GM06990 (cell line): ENCODE results near the gene HK3.

Experiments used
- DNase-seq: peaks from one replicate; pipeline ENCODE4 v3.0.0-alpha.2; 2011; ENCODE audit not compliant: insufficient read length; ENCODE audit errors: extremely low read depth
- H3K27me3 ChIP-seq: replicated peaks from 2 replicates; pipeline ENCODE4 v1.6.0; 2011; ENCODE audit warnings: low read length; ENCODE audit not compliant: control insufficient read depth, insufficient read depth
- H3K36me3 ChIP-seq: 2 replicates; pipeline ENCODE4 v1.5.1; 2011; ENCODE audit warnings: low read length; ENCODE audit not compliant: control insufficient read depth, insufficient read depth
- H3K4me3 ChIP-seq: replicated peaks from 2 replicates; pipeline ENCODE4 v1.5.1; 2011; ENCODE audit warnings: low read depth, mild to moderate bottlenecking, control low read depth, low read length
- TF ChIP-seq, protein P1 (sequence below): IDR thresholded peaks from 2 replicates; pipeline ENCODE4 v1.5.1; 2011; ENCODE audit warnings: low read length, control low read depth, mild to moderate bottlenecking, inconsistent platforms; ENCODE audit not compliant: insufficient read depth, poor library complexity, severe bottlenecking

The HK3 gene

DNA sequence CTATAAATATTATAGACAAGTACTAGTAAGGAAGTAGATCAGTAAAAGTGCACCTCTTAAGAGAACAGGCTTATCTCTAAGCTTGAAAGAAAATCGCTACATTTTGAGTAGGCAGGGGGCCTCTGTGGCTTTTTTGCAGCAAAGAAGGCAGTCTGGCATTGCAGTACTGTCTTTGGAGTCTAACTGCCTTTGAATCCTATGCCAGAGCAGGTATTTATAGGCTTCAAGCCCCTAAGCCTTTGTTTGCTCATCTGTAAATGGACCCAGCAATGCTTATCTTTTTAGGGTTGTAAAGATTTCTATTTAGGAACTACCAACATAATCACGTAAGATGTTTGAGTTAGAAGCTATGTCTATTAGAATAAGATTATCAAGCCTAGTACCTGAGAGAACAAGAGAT is 23.7 kb upstream of the HK3 start:
- DNase-seq, result no peak
- Histone ChIP-seq H3K36me3 (no peaks in the 10 kb centered on the region; the same call in none of the 2 replicates), H3K4me3 (no peak overlapping the region), H3K27me3 (no peaks in the 10 kb centered on the region)
- TF ChIP-seq, protein P1, sequence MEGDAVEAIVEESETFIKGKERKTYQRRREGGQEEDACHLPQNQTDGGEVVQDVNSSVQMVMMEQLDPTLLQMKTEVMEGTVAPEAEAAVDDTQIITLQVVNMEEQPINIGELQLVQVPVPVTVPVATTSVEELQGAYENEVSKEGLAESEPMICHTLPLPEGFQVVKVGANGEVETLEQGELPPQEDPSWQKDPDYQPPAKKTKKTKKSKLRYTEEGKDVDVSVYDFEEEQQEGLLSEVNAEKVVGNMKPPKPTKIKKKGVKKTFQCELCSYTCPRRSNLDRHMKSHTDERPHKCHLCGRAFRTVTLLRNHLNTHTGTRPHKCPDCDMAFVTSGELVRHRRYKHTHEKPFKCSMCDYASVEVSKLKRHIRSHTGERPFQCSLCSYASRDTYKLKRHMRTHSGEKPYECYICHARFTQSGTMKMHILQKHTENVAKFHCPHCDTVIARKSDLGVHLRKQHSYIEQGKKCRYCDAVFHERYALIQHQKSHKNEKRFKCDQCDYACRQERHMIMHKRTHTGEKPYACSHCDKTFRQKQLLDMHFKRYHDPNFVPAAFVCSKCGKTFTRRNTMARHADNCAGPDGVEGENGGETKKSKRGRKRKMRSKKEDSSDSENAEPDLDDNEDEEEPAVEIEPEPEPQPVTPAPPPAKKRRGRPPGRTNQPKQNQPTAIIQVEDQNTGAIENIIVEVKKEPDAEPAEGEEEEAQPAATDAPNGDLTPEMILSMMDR, result no peak

GRCh38 chr5:176921714-176922113 is 22.6 kb upstream of the HK3 start:
- TF ChIP-seq, protein P1, result no peak
- DNase-seq, result no peak
- Histone ChIP-seq H3K36me3 (no peaks in the 10 kb centered on the region; the same call in 1 of the 2 replicates), H3K27me3 (no peaks in the 10 kb centered on the region), H3K4me3 (no peak overlapping the region)

DNA sequence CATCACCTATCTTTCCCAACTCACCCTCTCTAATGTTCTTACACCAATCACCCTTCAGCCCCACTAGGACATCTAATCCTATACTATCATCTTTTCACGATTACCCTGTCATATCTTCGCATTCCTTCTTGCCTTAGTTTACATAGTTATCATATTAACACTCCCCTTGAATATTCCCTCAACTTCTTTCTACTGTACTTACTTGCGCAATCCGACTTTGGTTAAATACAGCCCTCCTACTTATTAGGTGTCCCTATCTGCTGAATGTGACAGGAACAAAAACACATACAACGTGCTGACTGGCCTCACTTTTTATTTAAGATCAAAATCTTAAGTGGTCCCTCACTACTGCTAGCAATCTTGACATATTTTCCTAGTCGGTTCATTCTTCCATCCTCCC is 19.5 kb upstream of the HK3 start:
- H3K4me3 ChIP-seq, result no peak overlapping the region
- DNase-seq, result no peak
- TF ChIP-seq, protein P1, result no peak
- H3K27me3 ChIP-seq, result no peaks in the 10 kb centered on the region
- peaks cover 2% of the 10 kb centered on the region for H3K36me3 ChIP-seq

GRCh38 chr5:176916337-176916736 is 17.2 kb upstream of the HK3 start:
- H3K36me3 ChIP-seq, result peaks cover 2% of the 10 kb centered on the region
- TF ChIP-seq, protein P1, result no peak
- no peaks in the 10 kb centered on the region for H3K27me3 ChIP-seq
- DNase-seq, result no peak
- no peak overlapping the region for H3K4me3 ChIP-seq

DNA sequence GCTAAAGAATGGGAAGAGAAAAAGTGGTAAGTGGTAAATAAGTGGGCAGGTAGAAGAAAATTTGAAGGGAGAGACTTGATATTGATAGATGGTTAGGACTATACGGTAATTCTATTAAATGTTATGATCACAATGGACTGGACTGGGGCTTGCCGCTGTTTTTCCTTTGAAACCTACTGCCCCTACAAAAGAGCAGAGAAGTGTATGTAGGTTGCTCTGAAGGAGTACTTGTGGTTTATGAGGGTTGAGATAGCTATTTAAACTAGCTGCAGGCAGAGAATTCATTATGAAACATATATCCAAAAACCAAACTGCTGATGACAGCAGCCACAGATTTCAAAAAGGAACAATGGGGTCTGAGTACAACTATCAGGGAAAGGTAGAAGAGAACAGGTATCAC is 16.8 kb upstream of the HK3 start:
- no peak for DNase-seq
- Histone ChIP-seq H3K4me3 (no peak overlapping the region), H3K27me3 (no peaks in the 10 kb centered on the region), H3K36me3 (peaks cover 2% of the 10 kb centered on the region)
- TF ChIP-seq, protein P1, result no peak

DNA sequence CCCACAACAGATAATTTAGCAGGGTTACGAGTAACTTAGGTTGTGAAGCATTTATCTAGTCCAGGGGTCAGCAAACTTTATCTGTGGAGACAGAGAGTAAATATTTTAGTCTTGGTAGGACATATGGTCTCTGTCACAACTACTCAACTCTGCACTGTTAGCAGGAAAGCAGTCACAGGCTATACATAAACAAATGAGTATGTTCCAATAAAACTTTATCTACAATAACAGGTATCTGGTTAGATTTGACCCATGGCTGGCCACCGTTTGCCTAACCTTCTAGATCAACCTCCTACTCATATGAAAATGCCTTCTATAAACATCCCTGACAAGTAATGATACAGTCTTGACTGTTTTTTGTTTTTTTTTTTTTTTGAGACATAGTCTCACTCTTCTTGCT is 13.0 kb upstream of the HK3 start:
- Histone ChIP-seq H3K4me3 (no peak overlapping the region), H3K27me3 (no peaks in the 10 kb centered on the region), H3K36me3 (peaks cover 5% of the 10 kb centered on the region)
- TF ChIP-seq, protein P1, result no peak
- DNase-seq, result no peak
